Measurements from ENCODE around the gene ZNF528.

ZNF528 gene

DNA sequence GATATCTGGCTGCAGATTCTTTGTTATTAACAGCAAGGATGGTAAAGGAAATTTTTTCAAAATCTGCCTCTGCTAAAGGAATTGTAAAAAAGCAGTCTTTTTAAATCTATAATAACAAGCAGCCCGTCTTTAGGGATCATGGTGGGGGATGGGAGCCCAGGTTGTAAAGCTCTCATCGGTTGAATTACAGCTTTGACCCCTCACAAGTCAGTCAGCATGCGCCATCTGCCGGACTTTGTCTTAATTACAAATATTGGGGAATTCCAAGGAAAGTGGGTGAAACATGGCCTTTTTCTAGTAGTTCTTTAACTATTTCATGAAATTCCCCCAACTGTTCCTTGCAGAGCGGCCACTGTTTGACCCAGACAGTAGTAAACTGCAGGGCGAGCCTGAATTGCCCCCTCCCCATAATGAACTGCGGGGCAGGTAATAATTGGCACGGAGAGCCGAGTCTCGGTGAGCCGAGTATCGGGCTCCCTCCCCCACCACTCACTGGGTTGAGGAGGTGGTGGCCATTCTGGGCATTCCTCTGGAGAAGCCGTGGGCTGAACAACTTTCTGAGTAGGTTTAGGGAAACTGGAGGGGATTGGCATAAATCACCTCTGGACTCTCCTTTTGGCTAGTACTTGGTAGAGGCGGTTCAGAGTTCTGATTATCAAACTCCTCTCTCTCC lies 67.3 kb downstream of the ZNF528 start:
- Mint-ChIP-seq H3K4me3 (no peak overlapping the region), H3K27ac (no peak overlapping the region), H3K4me1 (ENCODE audit: low read depth) (no peaks in the 10 kb centered on the region), H3K9me3 (peaks cover 76% of the 10 kb centered on the region), H3K27me3 (ENCODE audit: low read depth) (no peaks in the 10 kb centered on the region), H3K36me3 (ENCODE audit: low read depth) (peaks cover 1% of the 10 kb centered on the region)

Measured in T-helper 1 cell treated with Interleukin-12 subunit alpha and Interleukin-12 subunit beta and Interleukin-4 antibody, amounts not matched to agents 30 μg/mL and 1 μg/mL, for 36 hours (primary cell).